ENCODE data around the gene CCT7.

DNA sequence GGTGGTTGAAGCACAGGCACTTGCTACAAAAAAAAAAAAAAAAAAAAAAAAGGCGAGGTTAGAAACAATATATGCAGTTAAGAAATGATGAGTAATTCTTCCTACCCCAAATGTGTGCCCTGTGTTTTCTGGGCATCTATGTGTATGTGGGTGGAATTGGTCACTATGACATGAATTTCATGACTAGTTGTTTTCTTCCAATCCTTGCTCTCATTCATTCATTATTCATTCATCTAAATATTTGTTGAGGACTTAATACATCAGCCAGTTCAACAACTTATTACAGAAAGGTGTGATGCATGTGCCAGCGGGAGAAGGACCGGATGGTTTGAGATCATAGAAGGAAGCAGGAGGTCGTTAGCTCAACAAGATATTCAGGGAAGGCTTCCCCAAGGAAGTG, 67.5 kb downstream of the CCT7 start:
- TF ChIP-seq, protein P1, sequence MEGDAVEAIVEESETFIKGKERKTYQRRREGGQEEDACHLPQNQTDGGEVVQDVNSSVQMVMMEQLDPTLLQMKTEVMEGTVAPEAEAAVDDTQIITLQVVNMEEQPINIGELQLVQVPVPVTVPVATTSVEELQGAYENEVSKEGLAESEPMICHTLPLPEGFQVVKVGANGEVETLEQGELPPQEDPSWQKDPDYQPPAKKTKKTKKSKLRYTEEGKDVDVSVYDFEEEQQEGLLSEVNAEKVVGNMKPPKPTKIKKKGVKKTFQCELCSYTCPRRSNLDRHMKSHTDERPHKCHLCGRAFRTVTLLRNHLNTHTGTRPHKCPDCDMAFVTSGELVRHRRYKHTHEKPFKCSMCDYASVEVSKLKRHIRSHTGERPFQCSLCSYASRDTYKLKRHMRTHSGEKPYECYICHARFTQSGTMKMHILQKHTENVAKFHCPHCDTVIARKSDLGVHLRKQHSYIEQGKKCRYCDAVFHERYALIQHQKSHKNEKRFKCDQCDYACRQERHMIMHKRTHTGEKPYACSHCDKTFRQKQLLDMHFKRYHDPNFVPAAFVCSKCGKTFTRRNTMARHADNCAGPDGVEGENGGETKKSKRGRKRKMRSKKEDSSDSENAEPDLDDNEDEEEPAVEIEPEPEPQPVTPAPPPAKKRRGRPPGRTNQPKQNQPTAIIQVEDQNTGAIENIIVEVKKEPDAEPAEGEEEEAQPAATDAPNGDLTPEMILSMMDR (IDR thresholded peaks at IDR 0.05), result no peak
- no peak for TF ChIP-seq POLR2A (IDR thresholded peaks at IDR 0.05)
